ENCODE measurements around the gene CCDC60.

Gene CCDC60

DNA sequence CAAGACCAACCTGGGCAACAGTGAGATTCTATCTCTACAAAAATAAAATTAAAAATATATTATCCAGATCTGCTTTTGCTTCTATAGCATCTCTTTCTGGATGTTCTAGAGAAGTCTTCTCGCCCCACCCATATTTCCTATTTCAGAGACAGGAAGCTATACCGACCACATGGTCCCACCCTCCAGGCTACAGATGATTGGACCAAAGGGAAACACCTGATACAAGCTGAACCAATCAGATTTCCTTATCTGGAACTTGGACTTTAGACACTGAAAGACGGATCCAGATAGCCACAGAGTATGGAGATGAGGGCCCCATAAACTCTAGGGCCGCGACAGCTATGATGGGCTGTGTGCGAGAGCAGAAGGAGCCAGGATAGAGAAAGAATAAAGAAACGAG, 48.7 kb downstream of the CCDC60 start:
- WGBS (ENCODE audit: insufficient coverage): 96% methylated on average over 7 of the region's 7 CpGs
- POLR2A ChIA-PET: no interaction called here
- DNase-seq: no peak
- CTCF ChIA-PET: no interaction called here
- Histone ChIP-seq H3K27me3 (replicated peaks in 2 of 5; ENCODE audit: control insufficient read depth in 4 of 5, insufficient read depth in 5 of 5, low read length in 4 of 5) (peaks cover 0 to 2% (median 0%) of the 10 kb centered on the region in 5 experiments), H3K4me3 (ENCODE audit: control insufficient read depth in 1 of 7, extremely low read depth in 1 of 7, insufficient read depth in 4 of 7, low read depth in 2 of 7, low read length in 6 of 7) (no peak overlapping the region), H3K27ac (ENCODE audit: insufficient read depth in 1 of 2, low read depth in 1 of 2, low read length in 2 of 2, poor library complexity in 1 of 2, severe bottlenecking in 2 of 2) (no peak overlapping the region), H3K4me1 (ENCODE audit: control extremely low read depth in 1 of 4, control insufficient read depth in 4 of 4, insufficient read depth in 4 of 4, low read length in 3 of 4) (no peaks in the 10 kb centered on the region), H3K9me3 (ENCODE audit: control extremely low read depth in 1 of 5, control insufficient read depth in 4 of 5, insufficient read depth in 2 of 5, low read depth in 1 of 5, low read length in 4 of 5) (no peaks in the 10 kb centered on the region), H3K36me3 (ENCODE audit: control insufficient read depth in 4 of 4, insufficient read depth in 4 of 4, low read length in 3 of 4) (no peaks in the 10 kb centered on the region)

- CTCF ChIA-PET: no interaction called here
Measured at GRCh38 chr12:119384340-119384739, 49.8 kb downstream of the CCDC60 start.

DNA sequence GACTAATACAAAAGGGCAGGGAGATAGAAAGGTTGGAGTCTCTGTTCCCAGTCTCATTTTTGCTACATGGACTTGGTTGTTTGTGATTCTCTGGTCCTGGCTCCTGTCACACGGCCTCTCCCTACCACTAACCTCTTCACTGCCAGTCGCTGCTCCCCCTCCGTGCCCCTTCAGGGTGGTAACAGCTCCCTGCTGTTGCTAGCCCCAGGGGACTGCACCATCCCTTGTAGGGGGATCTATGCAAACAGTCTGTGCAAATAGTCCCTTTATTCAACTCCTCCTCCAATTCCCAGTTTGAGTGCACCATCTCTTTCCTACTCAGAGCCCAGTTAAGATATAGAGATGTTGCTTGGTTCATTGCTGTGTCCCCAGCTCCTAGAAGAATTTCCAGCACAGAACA, 51.1 kb downstream of the CCDC60 start:
- Histone ChIP-seq H3K27ac (ENCODE audit: insufficient read depth in 1 of 2, low read depth in 1 of 2, low read length in 2 of 2, poor library complexity in 1 of 2, severe bottlenecking in 2 of 2) (no peak overlapping the region), H3K4me1 (ENCODE audit: control extremely low read depth in 1 of 4, control insufficient read depth in 4 of 4, insufficient read depth in 4 of 4, low read length in 3 of 4) (no peaks in the 10 kb centered on the region), H3K36me3 (ENCODE audit: control insufficient read depth in 4 of 4, insufficient read depth in 4 of 4, low read length in 3 of 4) (no peaks in the 10 kb centered on the region), H3K9me3 (ENCODE audit: control extremely low read depth in 1 of 5, control insufficient read depth in 4 of 5, insufficient read depth in 2 of 5, low read depth in 1 of 5, low read length in 4 of 5) (no peaks in the 10 kb centered on the region), H3K27me3 (replicated peaks in 2 of 5; ENCODE audit: control insufficient read depth in 4 of 5, insufficient read depth in 5 of 5, low read length in 4 of 5) (peaks cover 0 to 4% (median 2%) of the 10 kb centered on the region in 5 experiments), H3K4me3 (ENCODE audit: control insufficient read depth in 1 of 7, extremely low read depth in 1 of 7, insufficient read depth in 4 of 7, low read depth in 2 of 7, low read length in 6 of 7) (no peak overlapping the region)
- DNase-seq: no peak
- ChIA-PET CTCF (no interaction called here), POLR2A (no interaction called here)
- WGBS (ENCODE audit: insufficient coverage): 78% methylated on average over 3 of the region's 3 CpGs

More at GRCh38 chr12:119384340-119384739, 49.8 kb downstream of the CCDC60 start:
- Histone ChIP-seq H3K4me3 (ENCODE audit: control insufficient read depth in 1 of 7, extremely low read depth in 1 of 7, insufficient read depth in 4 of 7, low read depth in 2 of 7, low read length in 6 of 7) (no peak overlapping the region), H3K36me3 (ENCODE audit: control insufficient read depth in 4 of 4, insufficient read depth in 4 of 4, low read length in 3 of 4) (no peaks in the 10 kb centered on the region), H3K9me3 (ENCODE audit: control extremely low read depth in 1 of 5, control insufficient read depth in 4 of 5, insufficient read depth in 2 of 5, low read depth in 1 of 5, low read length in 4 of 5) (no peaks in the 10 kb centered on the region), H3K27ac (ENCODE audit: insufficient read depth in 1 of 2, low read depth in 1 of 2, low read length in 2 of 2, poor library complexity in 1 of 2, severe bottlenecking in 2 of 2) (no peak overlapping the region), H3K27me3 (replicated peaks in 2 of 5; ENCODE audit: control insufficient read depth in 4 of 5, insufficient read depth in 5 of 5, low read length in 4 of 5) (peaks cover 0 to 2% (median 0%) of the 10 kb centered on the region in 5 experiments), H3K4me1 (ENCODE audit: control extremely low read depth in 1 of 4, control insufficient read depth in 4 of 4, insufficient read depth in 4 of 4, low read length in 3 of 4) (no peaks in the 10 kb centered on the region)
- DNase-seq: no peak
- WGBS (ENCODE audit: insufficient coverage): 100% methylated on average over 5 of the region's 5 CpGs
- POLR2A ChIA-PET: no interaction called here

GRCh38 chr12:119389687-119390086, 55.2 kb downstream of the CCDC60 start:
- ChIA-PET POLR2A (no interaction called here), CTCF (no interaction called here)
- no peak overlapping the region for H3K27ac ChIP-seq (ENCODE audit: insufficient read depth in 1 of 2, low read depth in 1 of 2, low read length in 2 of 2, poor library complexity in 1 of 2, severe bottlenecking in 2 of 2)
- no peaks in the 10 kb centered on the region for H3K9me3 ChIP-seq (ENCODE audit: control extremely low read depth in 1 of 5, control insufficient read depth in 4 of 5, insufficient read depth in 2 of 5, low read depth in 1 of 5, low read length in 4 of 5)
- peaks cover 0 to 8% (median 2%) of the 10 kb centered on the region in 5 experiments for H3K27me3 ChIP-seq (replicated peaks in 2 of 5; ENCODE audit: control insufficient read depth in 4 of 5, insufficient read depth in 5 of 5, low read length in 4 of 5)
- no peak for DNase-seq
- no peaks in the 10 kb centered on the region for H3K4me1 ChIP-seq (ENCODE audit: control extremely low read depth in 1 of 4, control insufficient read depth in 4 of 4, insufficient read depth in 4 of 4, low read length in 3 of 4)
- no peak overlapping the region for H3K4me3 ChIP-seq (ENCODE audit: control insufficient read depth in 1 of 7, extremely low read depth in 1 of 7, insufficient read depth in 4 of 7, low read depth in 2 of 7, low read length in 6 of 7)
- H3K36me3 ChIP-seq (ENCODE audit: control insufficient read depth in 4 of 4, insufficient read depth in 4 of 4, low read length in 3 of 4): no peaks in the 10 kb centered on the region

- Histone ChIP-seq H3K4me1 (ENCODE audit: control extremely low read depth in 1 of 4, control insufficient read depth in 4 of 4, insufficient read depth in 4 of 4, low read length in 3 of 4) (no peaks in the 10 kb centered on the region), H3K27ac (ENCODE audit: insufficient read depth in 1 of 2, low read depth in 1 of 2, low read length in 2 of 2, poor library complexity in 1 of 2, severe bottlenecking in 2 of 2) (no peak overlapping the region), H3K9me3 (ENCODE audit: control extremely low read depth in 1 of 5, control insufficient read depth in 4 of 5, insufficient read depth in 2 of 5, low read depth in 1 of 5, low read length in 4 of 5) (no peaks in the 10 kb centered on the region), H3K27me3 (replicated peaks in 2 of 5; ENCODE audit: control insufficient read depth in 4 of 5, insufficient read depth in 5 of 5, low read length in 4 of 5) (peaks cover 0 to 6% (median 2%) of the 10 kb centered on the region in 5 experiments), H3K36me3 (ENCODE audit: control insufficient read depth in 4 of 4, insufficient read depth in 4 of 4, low read length in 3 of 4) (no peaks in the 10 kb centered on the region), H3K4me3 (ENCODE audit: control insufficient read depth in 1 of 7, extremely low read depth in 1 of 7, insufficient read depth in 4 of 7, low read depth in 2 of 7, low read length in 6 of 7) (no peak overlapping the region)
- POLR2A ChIA-PET: no interaction called here
- no peak for DNase-seq
- CTCF ChIA-PET: interaction anchor here (1.2 kb wide), 1 partner anchor 938 kb away, joined by 3 read pairs; no protein-coding TSS in a partner anchor
- 85% methylated on average over 3 of the region's 5 CpGs for WGBS (ENCODE audit: insufficient coverage)
Measured at GRCh38 chr12:119391673-119392072, 57.1 kb downstream of the CCDC60 start.

DNA sequence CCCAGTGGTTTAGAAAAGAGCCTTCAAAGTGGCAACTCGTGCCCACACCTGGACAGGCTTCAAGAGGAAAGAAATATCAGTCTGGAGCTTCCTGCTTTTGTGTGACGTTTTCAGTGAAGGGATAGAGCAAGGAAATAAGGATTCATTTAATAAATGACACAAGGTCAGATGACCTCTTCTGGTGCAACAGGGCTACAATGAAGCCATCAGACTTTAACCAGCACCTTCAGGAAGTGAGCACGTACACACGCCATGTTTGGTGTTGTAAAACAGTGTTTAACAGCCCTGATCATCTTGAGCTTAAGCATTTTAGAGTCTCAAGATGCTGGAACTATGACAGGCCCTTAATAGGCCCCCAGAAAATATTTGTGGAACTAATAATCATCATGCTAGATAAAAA, 59.1 kb downstream of the CCDC60 start:
- WGBS (ENCODE audit: insufficient coverage): 56% methylated on average over 4 of the region's 4 CpGs
- Histone ChIP-seq H3K27me3 (replicated peaks in 2 of 5; ENCODE audit: control insufficient read depth in 4 of 5, insufficient read depth in 5 of 5, low read length in 4 of 5) (peaks cover 0 to 6% (median 1%) of the 10 kb centered on the region in 5 experiments), H3K36me3 (ENCODE audit: control insufficient read depth in 4 of 4, insufficient read depth in 4 of 4, low read length in 3 of 4) (no peaks in the 10 kb centered on the region), H3K9me3 (ENCODE audit: control extremely low read depth in 1 of 5, control insufficient read depth in 4 of 5, insufficient read depth in 2 of 5, low read depth in 1 of 5, low read length in 4 of 5) (no peaks in the 10 kb centered on the region), H3K4me1 (ENCODE audit: control extremely low read depth in 1 of 4, control insufficient read depth in 4 of 4, insufficient read depth in 4 of 4, low read length in 3 of 4) (no peaks in the 10 kb centered on the region), H3K4me3 (ENCODE audit: control insufficient read depth in 1 of 7, extremely low read depth in 1 of 7, insufficient read depth in 4 of 7, low read depth in 2 of 7, low read length in 6 of 7) (no peak overlapping the region), H3K27ac (ENCODE audit: insufficient read depth in 1 of 2, low read depth in 1 of 2, low read length in 2 of 2, poor library complexity in 1 of 2, severe bottlenecking in 2 of 2) (no peak overlapping the region)
- CTCF ChIA-PET: interaction anchor here (1.7 kb wide), 1 partner anchor 50 kb away, joined by 4 read pairs; no protein-coding TSS in a partner anchor
- POLR2A ChIA-PET: no interaction called here
- no peak for DNase-seq

DNA sequence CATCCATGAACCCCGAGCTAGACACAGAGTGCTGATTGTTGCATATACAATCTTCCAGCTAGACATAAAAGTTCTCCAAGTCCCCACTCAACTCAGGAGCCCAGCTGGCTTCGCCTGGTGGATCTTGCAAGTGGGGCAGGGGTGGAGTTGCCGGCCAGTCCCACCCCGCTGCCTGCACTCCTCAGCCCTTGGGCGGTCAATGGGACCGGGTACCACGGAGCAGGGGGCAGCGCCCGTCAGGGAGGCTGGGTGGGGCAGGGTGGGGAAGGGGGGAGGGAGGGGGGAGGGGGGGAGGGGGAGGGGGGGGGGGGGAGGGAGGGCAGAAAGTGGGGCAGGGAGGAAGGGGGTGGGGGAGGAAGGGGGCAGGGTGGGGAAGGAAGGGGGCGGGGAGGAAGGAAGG, 63.0 kb downstream of the CCDC60 start:
- CTCF ChIA-PET: interaction anchor here (0.9 kb wide), 1 partner anchor 15 kb away, joined by 3 read pairs; no protein-coding TSS in a partner anchor
- no CpG with 5 or more reads among the region's 10 CpGs for WGBS (ENCODE audit: insufficient coverage)
- H3K36me3 ChIP-seq (ENCODE audit: control insufficient read depth in 4 of 4, insufficient read depth in 4 of 4, low read length in 3 of 4): no peaks in the 10 kb centered on the region
- no peak overlapping the region for H3K27ac ChIP-seq (ENCODE audit: insufficient read depth in 1 of 2, low read depth in 1 of 2, low read length in 2 of 2, poor library complexity in 1 of 2, severe bottlenecking in 2 of 2)
- POLR2A ChIA-PET: no interaction called here
- H3K9me3 ChIP-seq (ENCODE audit: control extremely low read depth in 1 of 5, control insufficient read depth in 4 of 5, insufficient read depth in 2 of 5, low read depth in 1 of 5, low read length in 4 of 5): peaks cover 0 to 1% (median 0%) of the 10 kb centered on the region in 5 experiments
- H3K4me1 ChIP-seq (ENCODE audit: control extremely low read depth in 1 of 4, control insufficient read depth in 4 of 4, insufficient read depth in 4 of 4, low read length in 3 of 4): no peaks in the 10 kb centered on the region
- DNase-seq: no peak
- no peak overlapping the region for H3K4me3 ChIP-seq (ENCODE audit: control insufficient read depth in 1 of 7, extremely low read depth in 1 of 7, insufficient read depth in 4 of 7, low read depth in 2 of 7, low read length in 6 of 7)
- H3K27me3 ChIP-seq (replicated peaks in 2 of 5; ENCODE audit: control insufficient read depth in 4 of 5, insufficient read depth in 5 of 5, low read length in 4 of 5): peaks cover 0 to 4% (median 0%) of the 10 kb centered on the region in 5 experiments

Measured in common myeloid progenitor, CD34-positive (primary cell).